HG02852 (cell line): ENCODE data around the gene PTPRJ.
A peak's percentile ranks its signal among the peaks of the same experiment; 100 is the strongest.
"Not testable (repeated sequence)": the region's sequence is repeated elsewhere in the genome, so short reads cannot be mapped to it uniquely, and the experiment has no call there.

Experiments used
- ATAC-seq: cut with Tn5 transposase; IDR thresholded peaks from one replicate; pipeline ENCODE4 v1.9.1; 2021; ENCODE audit warnings: mild to moderate bottlenecking, moderate library complexity; ENCODE audit not compliant: unreplicated experiment

Gene PTPRJ

DNA sequence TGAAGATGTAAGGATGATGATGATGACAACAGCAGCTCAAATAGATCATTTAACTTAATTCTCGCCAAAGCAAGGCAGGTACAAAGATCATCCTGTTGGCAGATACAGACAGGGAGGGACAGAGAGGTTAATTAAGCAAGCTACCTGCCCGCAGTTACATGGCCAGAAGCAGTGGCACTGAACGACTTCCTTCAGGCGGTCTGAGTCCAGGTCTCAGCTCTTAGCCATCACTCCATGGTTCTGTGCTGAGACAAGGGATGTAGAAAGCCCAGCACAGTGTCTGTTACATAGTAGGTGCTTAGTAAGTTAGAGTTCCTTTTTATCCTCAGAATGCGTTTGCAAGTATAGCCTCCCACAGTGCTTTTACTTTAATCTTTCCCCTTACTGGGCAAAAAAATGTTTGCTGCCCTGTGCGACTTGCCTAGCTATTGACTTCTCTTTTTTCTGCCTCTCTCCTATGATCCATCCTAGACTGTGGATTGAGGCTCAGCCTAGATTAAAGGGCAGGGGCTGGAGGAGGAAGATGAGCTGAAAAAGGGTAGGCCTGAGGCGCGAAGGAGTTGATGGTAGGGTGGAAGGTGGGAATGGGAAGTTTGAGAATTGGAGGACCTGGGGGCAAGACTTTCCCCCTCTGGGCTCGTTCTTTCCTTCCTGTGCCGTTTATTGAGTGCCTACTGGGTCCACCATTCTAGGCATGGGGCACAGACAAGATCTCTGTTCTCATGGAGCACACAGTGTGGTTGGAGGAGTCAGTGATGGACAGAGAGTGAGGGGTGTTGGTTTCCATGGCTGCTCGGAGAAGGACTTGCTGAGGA, 128.1 kb downstream of the PTPRJ start:
- ATAC-seq, result no peak

DNA sequence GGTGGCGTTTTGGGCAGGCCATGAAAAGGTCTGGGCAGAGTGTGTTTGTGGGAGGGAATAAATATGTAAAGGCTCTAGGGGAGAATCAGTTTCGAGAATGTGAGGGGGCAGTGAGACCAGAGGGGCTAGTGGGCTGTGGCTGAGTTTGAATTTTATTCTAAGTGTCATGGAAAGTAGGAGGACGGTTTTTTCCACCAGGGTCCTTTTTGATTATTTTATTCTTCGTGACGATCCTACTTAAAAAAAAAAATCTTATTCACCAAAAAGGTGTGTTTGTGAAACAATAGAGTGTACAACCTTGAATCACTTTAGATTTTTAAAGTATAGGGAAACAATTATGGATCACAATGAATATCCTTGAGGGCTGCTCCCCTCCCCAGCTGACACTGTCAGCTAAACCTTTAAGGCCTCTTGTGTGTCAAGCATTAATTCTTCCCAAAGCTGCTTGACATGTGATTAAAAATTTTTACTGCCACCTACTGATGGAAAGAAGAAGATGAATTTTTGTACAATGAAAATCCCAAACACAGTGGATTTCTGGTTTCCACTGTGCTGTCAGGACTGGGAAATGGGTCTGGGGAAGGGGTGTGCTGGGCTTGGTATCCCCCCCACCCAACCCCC, 128.8 kb downstream of the PTPRJ start:
- no peak for ATAC-seq

DNA sequence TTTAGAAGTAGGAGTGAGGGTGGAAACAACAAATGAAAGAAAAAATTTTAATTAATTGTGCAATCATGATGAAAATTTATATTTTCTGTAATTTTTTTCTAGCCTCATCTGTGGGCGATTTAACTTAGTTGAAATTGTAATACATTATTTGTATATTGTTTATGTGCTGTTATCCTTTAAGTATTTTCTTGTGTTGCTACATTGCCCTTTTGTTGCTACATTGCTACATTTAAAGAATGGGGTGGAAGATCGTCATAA, 130.1 kb downstream of the PTPRJ start:
- no peak for ATAC-seq

DNA sequence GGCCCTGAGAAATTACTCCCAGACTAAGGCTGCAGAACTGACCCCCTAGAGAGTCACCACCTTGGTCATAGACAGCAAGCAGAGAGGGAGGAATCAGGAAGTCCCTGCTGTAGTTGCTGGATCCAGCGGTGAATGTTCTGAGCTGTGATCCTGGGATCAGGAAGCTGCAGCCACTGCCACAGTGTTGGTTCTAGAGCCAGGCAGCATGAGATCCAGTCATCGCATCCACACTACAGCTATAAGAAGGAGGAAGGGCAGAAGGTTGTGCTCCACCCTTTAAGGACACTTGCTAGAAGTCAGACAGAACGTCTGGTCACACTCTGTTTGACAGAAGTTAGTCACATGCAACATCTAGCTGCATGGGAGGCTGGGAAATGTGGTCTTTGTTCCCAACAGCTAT, 131.5 kb downstream of the PTPRJ start:
- ATAC-seq, result no peak

DNA sequence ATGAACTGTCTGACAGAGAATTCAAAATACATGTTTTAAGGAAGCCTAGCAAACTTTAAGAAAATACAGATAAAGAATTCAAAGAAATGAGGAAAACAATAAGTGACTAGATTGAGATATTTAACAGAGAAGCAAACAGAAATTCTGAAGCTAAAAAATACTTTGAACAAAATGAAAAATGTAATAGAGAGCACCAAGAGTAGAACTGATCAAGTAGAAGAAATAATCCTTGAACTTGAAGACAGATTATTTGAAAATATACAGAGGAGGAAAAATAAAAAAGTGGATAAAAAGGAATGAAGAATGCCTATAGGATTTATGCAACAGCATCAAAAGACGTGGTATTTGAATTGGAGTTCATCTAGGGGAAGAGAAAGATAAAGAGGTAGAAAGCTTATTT, 134.4 kb downstream of the PTPRJ start:
- ATAC-seq, result no peak

DNA sequence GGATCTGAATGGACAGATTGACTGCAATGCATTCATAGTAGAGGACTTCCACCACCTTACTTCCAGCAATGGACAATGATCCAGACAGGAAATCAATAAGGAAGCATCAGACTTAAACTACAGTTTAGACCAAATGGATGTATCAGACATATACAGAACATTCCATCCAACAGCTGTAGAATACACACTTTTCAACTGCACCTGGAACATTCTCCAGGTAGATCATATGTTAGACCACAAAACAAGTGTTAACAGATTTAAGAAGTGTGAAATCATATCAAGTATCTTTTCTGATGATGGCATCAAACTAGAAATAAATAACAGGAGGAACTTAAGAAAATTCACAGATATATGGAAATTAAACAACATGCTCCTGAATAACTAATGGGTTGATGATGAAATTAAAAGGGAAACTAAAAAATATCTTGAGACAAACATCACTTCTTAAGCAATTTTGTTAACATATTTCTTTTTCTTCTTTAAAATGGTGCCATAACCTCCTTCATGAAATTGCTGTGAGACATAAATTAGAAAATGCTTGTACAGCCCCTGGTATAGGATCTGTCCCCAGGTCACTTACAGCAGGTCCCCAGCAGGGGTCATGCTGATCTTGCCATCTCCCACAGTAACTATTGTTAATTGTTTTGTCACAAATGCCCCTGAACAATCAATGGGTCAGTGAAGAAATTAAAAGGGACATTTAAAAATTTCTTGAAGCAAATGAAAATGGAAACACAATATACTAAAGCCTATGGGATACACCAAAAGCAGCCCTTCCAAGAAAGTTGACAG, 136.3 kb downstream of the PTPRJ start:
- no peak for ATAC-seq

DNA sequence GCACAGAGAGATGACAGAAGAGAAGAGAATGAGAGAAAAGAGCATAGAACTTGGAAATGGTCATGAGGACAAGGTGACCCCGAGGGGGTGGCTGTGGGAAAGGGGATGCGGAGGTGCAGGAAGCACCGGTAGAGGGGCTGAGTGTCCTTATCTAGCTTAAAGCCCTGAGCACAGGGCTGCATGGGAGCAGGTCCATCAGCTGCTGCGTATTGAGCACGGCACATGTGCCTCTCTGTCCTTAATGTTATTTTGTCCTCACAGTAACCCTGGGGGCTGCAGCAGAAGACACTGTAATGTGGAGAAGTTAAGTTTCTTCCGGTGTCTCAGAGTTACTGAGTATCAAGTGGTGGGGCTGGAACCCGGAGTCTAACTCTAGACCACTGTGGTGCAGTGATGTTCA, 141.9 kb downstream of the PTPRJ start:
- no peak for ATAC-seq

DNA sequence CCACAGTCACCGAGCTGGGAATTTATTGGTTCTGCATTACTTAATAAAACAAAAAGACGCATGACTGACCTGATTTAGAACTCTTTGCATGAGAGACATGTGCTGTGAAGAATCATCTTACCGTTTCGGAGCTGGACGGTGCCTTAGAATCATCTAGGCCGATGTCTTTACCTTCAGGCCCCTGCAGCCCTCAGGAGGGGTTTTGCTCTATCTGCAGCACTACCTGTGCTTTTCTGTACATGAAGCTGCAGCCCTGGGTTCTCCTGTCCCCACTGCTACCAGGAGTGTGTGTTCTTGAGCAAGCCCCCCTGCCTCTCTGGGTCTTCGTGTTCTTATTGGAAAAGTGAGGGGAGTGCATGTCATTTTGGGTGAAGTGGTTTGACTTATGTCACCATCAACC, 142.3 kb downstream of the PTPRJ start:
- no peak for ATAC-seq

DNA sequence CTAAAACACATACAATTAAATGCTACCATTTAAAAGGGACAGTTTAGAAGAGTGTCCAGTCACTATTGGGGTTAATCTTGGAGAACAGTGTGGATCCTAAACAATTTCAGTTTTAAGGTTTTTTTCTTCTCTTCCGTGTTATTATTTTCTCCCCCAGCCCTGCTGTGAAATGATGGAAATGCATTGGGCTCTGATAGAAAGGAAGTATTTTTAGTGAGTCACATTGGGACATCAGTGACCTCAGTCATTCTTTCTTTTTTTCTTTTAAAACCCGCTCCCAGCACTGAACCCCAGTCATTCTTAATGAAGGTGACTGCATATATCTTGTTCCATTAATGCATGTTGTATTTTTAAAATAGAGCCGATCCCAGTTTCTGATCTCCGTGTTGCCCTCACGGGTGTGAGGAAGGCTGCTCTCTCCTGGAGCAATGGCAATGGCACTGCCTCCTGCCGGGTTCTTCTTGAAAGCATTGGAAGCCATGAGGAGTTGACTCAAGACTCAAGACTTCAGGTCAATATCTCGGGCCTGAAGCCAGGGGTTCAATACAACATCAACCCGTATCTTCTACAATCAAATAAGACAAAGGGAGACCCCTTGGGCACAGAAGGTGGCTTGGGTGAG, 143.0 kb downstream of the PTPRJ start:
- ATAC-seq, result no peak

DNA sequence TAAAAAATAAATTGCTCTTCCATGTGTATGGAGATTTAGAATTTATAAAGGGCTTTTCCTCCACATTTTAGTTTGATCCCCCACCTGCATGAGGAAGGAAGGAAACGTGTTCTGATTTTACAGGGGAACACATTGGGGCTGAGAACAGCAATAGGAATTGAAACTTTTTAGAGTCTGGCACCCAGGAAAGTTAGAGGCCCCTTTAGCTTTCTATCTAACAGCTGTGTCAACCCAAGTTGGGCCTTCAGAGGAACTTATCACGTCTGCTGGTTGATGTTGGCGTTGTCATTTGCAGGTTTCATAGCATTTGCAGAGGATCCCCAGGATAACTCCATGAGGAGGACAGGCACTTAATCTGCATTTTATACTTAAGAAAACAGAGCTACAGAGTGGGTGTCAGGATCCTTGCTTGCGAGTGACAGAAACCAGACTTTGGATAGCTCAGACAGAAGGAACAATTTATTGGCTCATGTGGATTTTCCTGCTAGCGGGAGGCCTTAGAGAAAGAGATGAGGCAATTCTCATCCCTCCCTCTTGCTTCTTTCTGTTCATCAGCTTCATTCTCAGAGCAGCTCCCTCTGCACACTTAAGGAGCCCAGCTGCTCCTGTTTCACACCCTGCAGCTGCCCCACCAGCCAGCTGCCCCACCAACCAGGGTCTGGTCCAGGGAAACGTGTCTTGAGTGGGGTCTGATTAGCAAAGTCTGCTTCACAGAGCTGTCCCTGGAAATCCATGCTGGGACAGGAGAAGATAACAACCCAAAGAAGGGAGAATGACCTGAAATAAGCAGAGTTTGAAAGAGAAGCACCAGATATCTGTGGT, 143.8 kb downstream of the PTPRJ start:
- no peak for ATAC-seq

DNA sequence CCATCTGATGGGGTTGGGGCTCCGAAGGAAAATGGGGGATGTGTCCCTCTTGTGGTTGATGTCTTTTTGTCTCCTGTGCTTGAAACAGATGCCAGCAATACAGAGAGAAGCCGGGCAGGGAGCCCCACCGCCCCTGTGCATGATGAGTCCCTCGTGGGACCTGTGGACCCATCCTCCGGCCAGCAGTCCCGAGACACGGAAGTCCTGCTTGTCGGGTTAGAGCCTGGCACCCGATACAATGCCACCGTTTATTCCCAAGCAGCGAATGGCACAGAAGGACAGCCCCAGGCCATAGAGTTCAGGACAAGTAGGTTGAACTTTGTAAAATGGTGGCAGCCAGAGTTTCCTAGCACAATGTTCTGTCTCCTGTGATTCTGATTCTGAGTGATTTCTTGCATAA, 144.5 kb downstream of the PTPRJ start:
- no peak for ATAC-seq

DNA sequence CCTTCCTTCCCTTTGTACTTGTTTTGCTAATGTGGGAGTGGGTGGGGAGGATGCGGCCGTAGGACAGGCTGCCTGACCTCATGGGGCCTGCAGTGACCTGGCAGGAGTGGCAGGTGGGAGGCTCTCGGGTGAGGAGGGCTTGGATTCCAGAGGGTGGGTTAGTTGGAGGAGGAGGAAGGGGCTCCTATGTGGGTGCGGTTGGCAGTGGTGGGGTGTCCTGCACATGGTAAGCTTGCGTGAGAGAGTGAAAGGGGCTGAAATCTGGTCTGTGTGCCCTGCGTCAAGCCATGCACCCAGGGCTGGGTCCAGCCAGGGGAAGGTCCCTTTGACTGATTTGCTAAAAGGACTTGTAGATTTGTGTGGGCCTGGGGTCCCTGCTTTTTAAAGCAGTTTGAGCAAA, 145.5 kb downstream of the PTPRJ start:
- ATAC-seq, result no peak

DNA sequence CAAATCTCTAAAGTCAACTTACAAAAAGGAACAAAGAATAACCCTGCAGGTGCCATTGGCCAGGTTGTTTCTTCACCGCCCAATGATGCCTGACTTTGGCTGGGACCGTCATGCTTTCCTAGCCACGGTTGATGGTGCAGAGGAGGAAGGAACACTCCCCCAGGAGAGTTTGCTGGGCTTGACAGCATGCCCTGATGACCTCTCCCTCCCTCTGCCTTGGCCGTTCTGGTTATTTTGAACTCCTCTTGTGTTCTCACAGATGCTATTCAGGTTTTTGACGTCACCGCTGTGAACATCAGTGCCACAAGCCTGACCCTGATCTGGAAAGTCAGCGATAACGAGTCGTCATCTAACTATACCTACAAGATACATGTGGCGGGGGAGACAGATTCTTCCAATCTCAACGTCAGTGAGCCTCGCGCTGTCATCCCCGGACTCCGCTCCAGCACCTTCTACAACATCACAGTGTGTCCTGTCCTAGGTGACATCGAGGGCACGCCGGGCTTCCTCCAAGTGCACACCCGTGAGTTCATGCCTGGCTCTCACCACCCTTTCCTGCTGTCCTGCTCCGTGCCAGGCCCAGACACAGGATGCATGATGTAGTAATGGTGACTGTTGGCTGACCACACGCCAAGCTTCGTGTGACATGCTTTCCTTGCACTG, 147.3 kb downstream of the PTPRJ start:
- no peak for ATAC-seq

DNA sequence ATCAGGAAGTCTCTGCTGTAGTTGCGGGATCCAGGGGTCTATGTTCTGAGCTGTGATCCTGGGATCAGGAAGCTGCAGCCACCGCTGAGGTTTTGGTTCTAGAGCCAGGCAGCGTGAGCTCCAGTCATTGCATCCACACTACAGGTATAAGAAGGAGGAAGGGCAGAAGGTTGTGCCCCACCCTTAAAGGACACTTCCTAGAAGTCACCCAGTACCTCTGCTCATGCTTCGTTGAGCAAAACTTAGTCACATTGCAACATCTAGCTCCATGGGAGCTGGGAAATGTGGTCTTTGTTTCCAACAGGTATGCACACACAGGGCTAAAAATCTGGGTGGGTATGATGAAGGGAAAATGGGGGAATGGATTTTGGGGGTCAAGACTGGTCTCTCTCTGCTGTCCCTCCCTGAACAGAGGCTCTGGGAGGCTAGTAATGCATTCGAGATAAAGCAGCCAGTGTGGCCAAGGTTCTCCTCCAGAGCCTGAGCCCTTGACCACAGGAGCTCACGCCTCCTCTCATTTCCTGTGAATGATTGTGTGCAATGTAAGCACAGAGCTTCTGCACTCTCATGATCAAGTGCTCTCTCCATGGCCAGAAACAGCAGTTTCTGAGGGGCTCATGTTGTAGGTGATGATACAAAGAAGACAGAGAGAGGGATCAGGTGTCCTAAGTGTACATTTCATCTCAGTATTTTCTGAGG, 149.5 kb downstream of the PTPRJ start:
- ATAC-seq, result peak; percentile 66

DNA sequence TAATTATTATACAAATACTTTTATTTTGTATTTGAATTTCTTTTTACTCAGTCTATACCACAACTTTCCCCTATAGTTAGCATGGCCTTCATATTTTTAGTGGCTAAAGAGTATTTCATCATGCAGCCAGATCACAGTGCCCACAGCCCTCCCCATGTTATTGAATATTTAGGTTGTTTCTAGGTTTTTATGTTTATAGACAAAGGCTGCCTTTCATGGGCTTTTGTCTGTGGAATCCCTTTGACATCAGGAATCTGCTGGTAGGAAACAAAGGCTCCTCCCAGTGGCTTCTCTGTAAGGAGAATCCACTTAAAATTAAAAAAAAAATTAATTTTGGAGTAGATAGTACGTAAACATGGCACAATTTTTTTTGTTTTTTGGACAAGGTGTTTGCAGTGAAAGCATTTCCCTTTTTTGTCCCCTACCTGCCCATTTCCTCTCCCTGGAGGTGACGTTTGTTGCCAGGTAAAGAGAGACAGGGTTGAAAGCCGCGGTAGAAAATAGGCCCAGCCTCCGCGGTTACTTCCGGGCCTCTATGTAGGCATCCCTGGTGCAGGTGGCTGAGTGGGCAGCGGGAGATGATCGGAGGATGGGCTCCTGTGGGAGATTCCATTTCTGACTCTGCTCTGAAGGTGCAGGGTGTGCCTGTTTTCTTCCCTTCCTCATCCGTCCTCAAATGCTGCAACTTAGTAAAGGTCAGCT, 154.0 kb downstream of the PTPRJ start:
- no peak for ATAC-seq

DNA sequence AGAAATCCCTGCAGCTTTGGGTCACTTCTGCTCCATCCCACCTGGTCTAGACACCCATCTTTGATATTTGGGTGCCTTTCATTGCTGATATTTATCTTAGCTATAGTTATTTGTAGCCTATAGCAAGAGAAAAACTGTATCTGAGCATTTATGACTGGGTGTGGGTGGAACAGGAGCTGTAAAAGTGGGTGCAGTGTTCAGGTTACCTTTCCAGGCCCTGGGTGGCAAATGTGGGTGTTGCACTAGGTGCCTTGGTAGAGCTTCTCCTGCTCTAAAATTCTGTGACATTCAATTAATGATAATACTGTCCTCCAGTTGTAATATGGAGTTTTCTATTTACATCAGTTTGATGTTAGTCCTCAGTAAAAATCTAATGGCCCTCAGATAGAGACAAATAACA, 157.9 kb downstream of the PTPRJ start:
- no peak for ATAC-seq

DNA sequence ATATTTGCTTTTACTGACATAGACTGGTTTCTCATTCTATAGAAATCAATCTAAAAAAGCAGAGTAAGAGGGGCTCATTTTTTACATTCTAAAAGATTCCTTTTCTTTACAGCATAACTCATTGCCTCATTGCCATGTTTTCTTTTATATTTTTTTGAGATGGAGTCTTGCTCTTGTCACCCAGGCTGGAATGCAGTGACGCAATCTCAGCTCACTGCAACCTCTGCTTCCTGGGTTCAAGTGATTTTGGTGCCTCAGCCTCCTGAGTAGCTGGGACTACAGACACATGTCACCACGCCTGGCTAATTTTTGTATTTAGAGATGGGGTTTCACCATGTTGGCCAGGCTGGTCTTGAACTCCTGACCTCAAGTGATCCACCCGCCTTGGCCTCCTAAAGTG, 159.5 kb downstream of the PTPRJ start:
- ATAC-seq, result not testable (repeated sequence)

DNA sequence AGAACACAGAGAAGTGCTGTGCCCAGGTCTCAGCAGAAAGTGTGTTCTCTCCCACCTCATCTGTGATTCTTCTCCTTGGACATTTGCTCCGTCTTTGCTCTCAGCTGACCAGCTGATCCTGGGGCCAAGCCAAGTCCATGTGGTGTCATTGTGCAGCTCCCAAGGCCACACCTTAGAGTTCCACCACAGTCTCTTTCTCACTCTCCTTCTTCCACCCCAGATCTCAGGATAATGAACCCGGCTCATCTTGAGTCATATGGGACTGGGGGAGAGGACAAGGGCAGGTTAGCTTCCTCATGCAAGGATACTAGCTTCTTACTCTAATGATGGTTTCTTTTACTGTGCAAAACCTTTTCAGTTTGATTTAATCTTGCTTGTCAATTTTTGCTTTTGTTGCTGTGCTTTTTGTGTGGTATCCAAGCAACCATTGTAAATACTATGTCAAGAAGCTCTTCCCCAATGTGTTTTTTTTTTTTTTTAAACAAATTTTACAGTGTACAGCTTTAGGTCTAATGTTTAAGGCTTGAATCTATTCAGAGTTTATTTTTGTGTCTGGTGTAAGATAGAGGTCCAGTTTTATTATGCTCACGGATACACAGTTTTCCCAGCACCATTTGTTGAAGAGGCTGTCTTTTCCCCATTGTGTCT, 161.2 kb downstream of the PTPRJ start:
- no peak for ATAC-seq

DNA sequence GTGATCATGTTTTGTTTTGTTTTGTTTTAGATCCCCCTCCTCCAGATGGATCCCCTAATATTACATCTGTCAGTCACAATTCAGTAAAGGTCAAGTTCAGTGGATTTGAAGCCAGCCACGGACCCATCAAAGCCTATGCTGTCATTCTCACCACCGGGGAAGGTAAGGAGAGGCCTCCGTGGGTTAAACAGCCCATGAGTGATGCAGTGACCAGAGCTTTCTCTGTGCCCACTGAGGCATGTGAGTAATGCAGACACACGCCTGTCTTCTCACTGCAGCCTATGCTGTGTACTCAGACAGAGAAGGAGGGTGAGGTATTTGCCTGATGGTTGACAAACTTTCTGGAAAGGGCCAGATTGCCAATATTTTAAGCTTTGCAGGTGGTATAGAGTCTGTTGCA, 162.5 kb downstream of the PTPRJ start:
- no peak for ATAC-seq
